ENCODE data around the gene GOLGA6L7.

GOLGA6L7 gene

DNA sequence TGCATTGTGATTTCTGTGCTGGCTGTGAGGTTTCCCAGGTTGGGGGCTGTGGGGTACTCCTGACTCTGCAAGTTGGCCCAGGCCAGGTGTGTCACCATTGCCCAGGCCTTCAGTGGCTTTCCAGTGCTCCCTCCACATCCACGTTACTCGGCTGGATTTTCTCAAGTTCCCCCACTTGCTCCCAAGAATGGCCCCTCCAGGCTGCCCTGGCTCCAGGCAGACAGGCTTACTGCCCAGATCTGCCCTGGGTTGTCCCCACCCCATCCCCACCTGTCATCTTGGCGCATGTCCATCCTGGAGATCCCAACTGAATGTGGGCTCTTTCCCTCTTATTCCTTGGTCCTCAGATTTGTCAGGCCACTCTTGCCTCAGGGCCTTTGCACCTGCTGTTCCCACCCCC lies 40.9 kb upstream of the GOLGA6L7 start:
- peaks cover 5% of the 10 kb centered on the region for H3K4me1 ChIP-seq (ENCODE audit: insufficient read depth, poor library complexity, severe bottlenecking)
- no peaks in the 10 kb centered on the region for H3K27me3 ChIP-seq (ENCODE audit: insufficient read depth, poor library complexity, severe bottlenecking)
- H3K36me3 ChIP-seq (ENCODE audit: low read depth), result no peaks in the 10 kb centered on the region
- H3K9me3 ChIP-seq (ENCODE audit: severe bottlenecking), result no peaks in the 10 kb centered on the region
- ATAC-seq (ENCODE audit: low read depth), result no peak
- TF ChIP-seq, protein P1, sequence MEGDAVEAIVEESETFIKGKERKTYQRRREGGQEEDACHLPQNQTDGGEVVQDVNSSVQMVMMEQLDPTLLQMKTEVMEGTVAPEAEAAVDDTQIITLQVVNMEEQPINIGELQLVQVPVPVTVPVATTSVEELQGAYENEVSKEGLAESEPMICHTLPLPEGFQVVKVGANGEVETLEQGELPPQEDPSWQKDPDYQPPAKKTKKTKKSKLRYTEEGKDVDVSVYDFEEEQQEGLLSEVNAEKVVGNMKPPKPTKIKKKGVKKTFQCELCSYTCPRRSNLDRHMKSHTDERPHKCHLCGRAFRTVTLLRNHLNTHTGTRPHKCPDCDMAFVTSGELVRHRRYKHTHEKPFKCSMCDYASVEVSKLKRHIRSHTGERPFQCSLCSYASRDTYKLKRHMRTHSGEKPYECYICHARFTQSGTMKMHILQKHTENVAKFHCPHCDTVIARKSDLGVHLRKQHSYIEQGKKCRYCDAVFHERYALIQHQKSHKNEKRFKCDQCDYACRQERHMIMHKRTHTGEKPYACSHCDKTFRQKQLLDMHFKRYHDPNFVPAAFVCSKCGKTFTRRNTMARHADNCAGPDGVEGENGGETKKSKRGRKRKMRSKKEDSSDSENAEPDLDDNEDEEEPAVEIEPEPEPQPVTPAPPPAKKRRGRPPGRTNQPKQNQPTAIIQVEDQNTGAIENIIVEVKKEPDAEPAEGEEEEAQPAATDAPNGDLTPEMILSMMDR (IDR thresholded peaks at IDR 0.05; ENCODE audit: poor library complexity, severe bottlenecking), result no peak
- H3K4me3 ChIP-seq (ENCODE audit: severe bottlenecking), result no peak overlapping the region
- DNase-seq (ENCODE audit: low spot score), result no peak
- no peak overlapping the region for H3K27ac ChIP-seq (ENCODE audit: poor library complexity, severe bottlenecking)

DNA sequence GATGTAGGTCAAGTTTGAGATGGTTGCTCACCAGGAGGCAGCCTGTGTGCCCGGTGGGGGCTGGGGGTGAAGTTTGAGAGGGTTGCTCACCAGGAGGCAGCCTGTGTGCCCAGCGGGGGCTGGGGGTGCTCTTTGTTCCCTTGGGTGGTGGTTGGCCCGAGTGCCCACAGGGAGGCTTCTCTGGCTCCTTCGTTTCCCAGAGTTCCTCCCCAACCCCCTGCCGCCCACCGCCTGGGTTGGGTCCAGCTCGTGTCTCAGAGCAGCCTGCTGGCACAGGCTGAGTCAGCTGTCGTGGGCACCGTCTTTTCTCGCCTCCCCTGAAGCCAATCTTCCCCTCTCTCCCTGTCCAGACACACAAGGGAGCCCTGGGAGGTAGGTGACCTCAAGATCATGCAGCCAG lies 40.5 kb upstream of the GOLGA6L7 start:
- H3K36me3 ChIP-seq (ENCODE audit: low read depth), result no peaks in the 10 kb centered on the region
- peaks cover 5% of the 10 kb centered on the region for H3K4me1 ChIP-seq (ENCODE audit: insufficient read depth, poor library complexity, severe bottlenecking)
- no peak for DNase-seq (ENCODE audit: low spot score)
- H3K27me3 ChIP-seq (ENCODE audit: insufficient read depth, poor library complexity, severe bottlenecking), result no peaks in the 10 kb centered on the region
- no peak overlapping the region for H3K27ac ChIP-seq (ENCODE audit: poor library complexity, severe bottlenecking)
- no peak overlapping the region for H3K4me3 ChIP-seq (ENCODE audit: severe bottlenecking)
- ATAC-seq (ENCODE audit: low read depth), result no peak
- H3K9me3 ChIP-seq (ENCODE audit: severe bottlenecking), result no peaks in the 10 kb centered on the region
- TF ChIP-seq, protein P1 (IDR thresholded peaks at IDR 0.05; ENCODE audit: poor library complexity, severe bottlenecking), result no peak

DNA sequence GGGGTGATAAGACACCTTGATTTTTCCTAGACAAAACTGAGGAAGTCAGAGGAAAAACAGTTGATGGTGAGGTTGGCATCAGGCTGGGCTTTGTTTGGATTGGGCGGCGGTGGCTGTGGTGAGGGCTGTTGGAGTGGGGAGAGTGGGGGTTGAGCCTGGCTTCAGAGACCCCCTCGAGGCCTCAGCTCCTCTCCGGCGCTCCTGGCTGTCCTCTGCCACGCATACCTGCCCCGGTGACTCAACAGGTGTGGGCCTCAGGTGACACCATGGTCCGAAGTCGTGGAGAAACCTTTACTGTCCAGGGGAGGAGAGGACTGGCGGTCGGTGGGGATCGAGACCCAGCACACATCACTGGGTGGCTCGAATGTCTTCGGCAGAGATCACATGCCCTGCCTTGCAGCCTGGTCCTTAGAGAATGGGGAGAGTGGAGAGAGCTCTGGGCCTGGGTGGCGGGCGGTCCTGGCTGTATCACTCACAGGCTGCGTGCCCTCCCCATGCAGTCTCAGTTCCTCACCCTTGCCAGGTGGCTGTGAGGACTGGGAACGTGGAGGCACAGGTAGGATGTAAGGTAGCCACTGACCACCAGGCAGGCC lies 40.0 kb upstream of the GOLGA6L7 start:
- ATAC-seq (ENCODE audit: low read depth) (no peak), DNase-seq (ENCODE audit: low spot score) (no peak)
- peaks cover 5% of the 10 kb centered on the region for H3K4me1 ChIP-seq (ENCODE audit: insufficient read depth, poor library complexity, severe bottlenecking)
- no peaks in the 10 kb centered on the region for H3K36me3 ChIP-seq (ENCODE audit: low read depth)
- H3K27ac ChIP-seq (ENCODE audit: poor library complexity, severe bottlenecking), result no peak overlapping the region
- H3K27me3 ChIP-seq (ENCODE audit: insufficient read depth, poor library complexity, severe bottlenecking), result no peaks in the 10 kb centered on the region
- TF ChIP-seq, protein P1 (IDR thresholded peaks at IDR 0.05; ENCODE audit: poor library complexity, severe bottlenecking), result no peak
- no peak overlapping the region for H3K4me3 ChIP-seq (ENCODE audit: severe bottlenecking)
- H3K9me3 ChIP-seq (ENCODE audit: severe bottlenecking), result no peaks in the 10 kb centered on the region

DNA sequence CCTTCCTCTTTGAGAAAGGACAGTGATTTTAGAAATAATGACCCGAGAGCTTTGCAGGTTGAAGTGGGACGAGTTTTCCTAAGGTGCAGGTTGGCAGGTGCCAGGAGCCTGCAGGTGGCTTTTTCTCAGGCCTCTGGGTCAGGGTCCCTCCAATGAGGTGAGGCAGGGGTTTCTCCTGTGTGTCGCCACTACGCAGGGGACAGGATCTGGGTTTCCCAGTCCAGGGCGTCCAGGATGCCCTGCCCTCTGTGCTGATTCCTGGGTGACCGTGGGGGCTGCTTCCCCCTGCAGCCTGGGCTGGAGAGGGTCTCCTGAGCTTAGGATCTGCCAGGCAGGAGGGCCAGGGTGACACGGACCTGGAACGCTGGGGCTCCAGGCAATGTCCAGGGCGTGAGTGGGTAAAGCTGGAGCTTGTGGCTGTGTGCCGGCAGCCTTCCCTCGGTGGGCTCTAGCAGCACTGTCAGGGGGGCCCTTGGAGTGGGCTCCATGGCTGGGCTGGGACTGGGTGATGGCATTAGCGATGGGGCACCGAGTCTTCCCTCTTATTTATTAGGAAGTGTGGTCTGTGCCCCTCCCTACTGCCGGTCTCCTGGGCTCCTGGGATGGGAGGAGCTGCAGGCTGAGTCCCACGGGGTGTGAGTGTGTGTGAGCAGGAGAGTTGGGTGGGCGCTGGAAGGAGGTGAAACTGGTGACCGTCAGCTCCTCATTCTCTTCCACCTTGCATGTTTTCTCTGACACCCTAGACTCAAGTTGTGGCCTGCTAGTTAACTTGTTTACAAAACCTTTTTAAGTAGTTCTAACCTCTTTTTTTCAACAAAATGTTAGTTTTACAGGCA lies 39.1 kb upstream of the GOLGA6L7 start:
- no peak for DNase-seq (ENCODE audit: low spot score)
- TF ChIP-seq, protein P1 (IDR thresholded peaks at IDR 0.05; ENCODE audit: poor library complexity, severe bottlenecking), result no peak
- Histone ChIP-seq H3K27ac (ENCODE audit: poor library complexity, severe bottlenecking) (no peak overlapping the region), H3K4me1 (ENCODE audit: insufficient read depth, poor library complexity, severe bottlenecking) (peaks cover 4% of the 10 kb centered on the region), H3K27me3 (ENCODE audit: insufficient read depth, poor library complexity, severe bottlenecking) (no peaks in the 10 kb centered on the region), H3K9me3 (ENCODE audit: severe bottlenecking) (no peaks in the 10 kb centered on the region), H3K4me3 (ENCODE audit: severe bottlenecking) (no peak overlapping the region), H3K36me3 (ENCODE audit: low read depth) (no peaks in the 10 kb centered on the region)
- ATAC-seq (ENCODE audit: low read depth), result no peak

All from RWPE2 (cell line).